Tibial nerve (tissue), 4 donors: ENCODE results near the gene PRR20E.
"Not testable (repeated sequence)": the region's sequence is repeated elsewhere in the genome, so short reads cannot be mapped to it uniquely, and the experiment has no call there.

Source experiments
- CTCF ChIP-seq, 5 experiments: fragments of 200-600 bp in 3 of 5; fragments of 450-650 bp in 2 of 5; sonication (generic) in 3 of 5; IDR thresholded peaks; one replicate each; pipeline ENCODE4 v1.5.1; 2016 to 2019; ENCODE audit warnings: antibody characterized with exemption in 5 of 5, mild to moderate bottlenecking in 3 of 5, moderate library complexity in 2 of 5
- EP300 ChIP-seq, 2 donors: sonication (generic); formaldehyde crosslinking; IDR thresholded peaks; one replicate each; pipeline ENCODE4 v1.6.1; 2017; ENCODE audit warnings: antibody characterized with exemption in 2 of 2, mild to moderate bottlenecking in 1 of 2
- POLR2A ChIP-seq, 2 donors: fragments of 450-650 bp; IDR thresholded peaks; one replicate each; pipeline ENCODE4 v1.6.1; 2017; ENCODE audit warnings: antibody characterized with exemption in 2 of 2, mild to moderate bottlenecking in 2 of 2, moderate library complexity in 2 of 2

DNA sequence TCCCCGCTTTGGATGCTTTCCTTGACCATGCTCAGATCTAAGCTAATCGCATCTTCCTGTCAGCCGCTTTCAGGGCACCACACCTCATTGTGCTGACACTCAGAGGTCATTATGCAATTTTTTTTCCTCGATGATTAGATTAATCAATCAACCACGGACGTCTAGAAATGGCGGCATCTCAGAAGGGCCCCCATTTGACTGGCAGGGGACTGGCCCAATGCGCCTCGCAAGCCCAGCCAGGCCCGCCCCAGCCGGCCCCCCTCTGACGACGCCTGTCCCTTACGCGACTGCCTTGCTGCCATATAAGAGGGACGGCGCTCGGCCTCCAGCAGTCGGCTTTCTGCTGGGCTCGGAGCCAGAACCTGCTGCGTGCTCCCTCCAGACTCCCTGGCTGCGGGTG, 19.8 kb upstream of the PRR20E start, which contains the start of gene PRR20B:
- TF ChIP-seq CTCF, POLR2A, EP300 (IDR thresholded peaks at IDR 0.05): not testable (repeated sequence)
